HCT116 (cell line): ENCODE results near the gene FAM184A. TPM values are rescaled to one million over a fixed set of nuclear protein-coding genes. Genes with fewer than 3 reads are reported as not detected.

Source experiments
- ATAC-seq: fragments of 200-7000 bp; cut with Tn5 transposase; 2 replicates; pipeline ENCODE4 v1.9.1; 2020; ENCODE audit warnings: mild to moderate bottlenecking, moderate library complexity
- BruUV-seq: library from RNA; stranded (reverse); fragments of 400-500 nt; replicated peaks from 2 replicates; lab custom pipeline; 2021; lab: Mats Ljungman, UMichigan
- CTCF ChIA-PET: fragments of 300-600 bp; sonication (Branson Sonifier 250); formaldehyde crosslinking; loops from one replicate; lab custom pipeline; 2021; ENCODE audit warnings: antibody characterized with exemption; lab: Charles Lee
- POLR2A ChIA-PET: fragments of 300-600, 350-600 bp; sonication (Branson Sonifier 250); formaldehyde crosslinking; loops from one replicate; lab custom pipeline; 2021; ENCODE audit warnings: antibody characterized with exemption; lab: Charles Lee
- RAD21 ChIA-PET, 2 experiments: fragments of 300-600 bp; sonication (Branson Sonifier 250); formaldehyde crosslinking; loops; one replicate each; lab custom pipeline; 2023; ENCODE audit warnings: low total read pairs in 2 of 2; ENCODE audit not compliant: uncharacterized antibody in 2 of 2, unreplicated experiment in 2 of 2, low non-redundant PET in 1 of 2; lab: Charles Lee
- DNase-seq: peaks from one replicate; pipeline ENCODE4 v3.0.0-alpha.2; 2010; ENCODE audit warnings: low read depth, low spot score
- H2AFZ ChIP-seq: fragments of 200-600 bp; shearing (Covaris generic), sonication (generic); 2 replicates; pipeline ENCODE4 v1.6.1; 2017; ENCODE audit warnings: low read depth, mixed run types, mixed read lengths, antibody characterized with exemption, low read length; ENCODE audit not compliant: poor library complexity, severe bottlenecking
- H3K27ac ChIP-seq: 2 replicates; pipeline ENCODE4 v1.5.1; 2012; ENCODE audit warnings: low read depth, low read length
- H3K27me3 ChIP-seq: fragments of 200-600 bp; sonication (generic); 2 replicates; pipeline ENCODE4 v1.6.1; 2016; ENCODE audit warnings: mixed run types, low read length, mixed read lengths; ENCODE audit not compliant: insufficient read depth
- H3K36me3 ChIP-seq, 2 experiments: fragments of 200-500 bp in 1 of 2; fragments of 200-600 bp in 1 of 2; sonication (Bioruptor generic) in 1 of 2; sonication (generic) in 1 of 2; 2 replicates each; pipeline versions ENCODE4 v1.5.1 to v1.6.1; 2014 to 2016; ENCODE audit warnings: low read length in 2 of 2, inconsistent platforms in 1 of 2, mixed read lengths in 1 of 2, mixed run types in 1 of 2; ENCODE audit not compliant: insufficient read depth in 2 of 2, control insufficient read depth in 1 of 2
- H3K4me1 ChIP-seq, 2 experiments: fragments of 200-600 bp in 1 of 2; sonication (generic) in 1 of 2; 2 replicates each; pipeline versions ENCODE4 v1.5.1 to v1.6.1; 2012 to 2017; ENCODE audit warnings: low read length in 2 of 2, inconsistent platforms in 1 of 2, mild to moderate bottlenecking in 1 of 2, mixed read lengths in 1 of 2, mixed run types in 1 of 2, moderate library complexity in 1 of 2; ENCODE audit not compliant: insufficient read depth in 2 of 2, control insufficient read depth in 1 of 2
- H3K4me2 ChIP-seq: fragments of 200-600 bp; sonication (generic); 2 replicates; pipeline ENCODE4 v1.6.1; 2017; ENCODE audit warnings: mixed run types, low read length, mixed read lengths
- H3K4me3 ChIP-seq, 2 experiments: fragments of 200-600 bp in 1 of 2; sonication (generic) in 1 of 2; replicated peaks in 1 of 2; 2 replicates each; pipeline ENCODE4 v1.5.1; 2011 to 2016; ENCODE audit warnings: low read length in 2 of 2, control low read depth in 1 of 2, low read depth in 1 of 2, mild to moderate bottlenecking in 1 of 2, mixed read lengths in 1 of 2, mixed run types in 1 of 2
- H3K79me2 ChIP-seq: fragments of 200-600 bp; sonication (generic); 2 replicates; pipeline ENCODE4 v1.6.1; 2017; ENCODE audit warnings: mild to moderate bottlenecking, mixed run types, low read length, moderate library complexity, mixed read lengths; ENCODE audit not compliant: insufficient read depth
- H3K9ac ChIP-seq: fragments of 200-600 bp; sonication (generic); 2 replicates; pipeline ENCODE4 v1.6.1; 2016; ENCODE audit warnings: low read length, mixed read lengths
- H3K9me2 ChIP-seq: fragments of 200-600 bp; sonication (generic), shearing (Covaris generic); 2 replicates; pipeline ENCODE4 v1.6.1; 2017; ENCODE audit warnings: mixed run types, mild to moderate bottlenecking, moderate library complexity; ENCODE audit not compliant: insufficient read depth
- H3K9me3 ChIP-seq, 2 experiments: fragments of 200-500 bp in 1 of 2; fragments of 200-600 bp in 1 of 2; sonication (Bioruptor generic) in 1 of 2; sonication (generic) in 1 of 2; 2 replicates each; pipeline ENCODE4 v1.6.1; 2014 to 2017; ENCODE audit warnings: low read length in 2 of 2, mixed read lengths in 2 of 2, inconsistent platforms in 1 of 2, low read depth in 1 of 2, mild to moderate bottlenecking in 1 of 2, mixed run types in 1 of 2, moderate library complexity in 1 of 2; ENCODE audit not compliant: control insufficient read depth in 1 of 2, insufficient read depth in 1 of 2
- H4K20me1 ChIP-seq: fragments of 200-600 bp; sonication (generic), shearing (Covaris generic); 2 replicates; pipeline ENCODE4 v1.6.1; 2017; ENCODE audit warnings: mixed run types, mild to moderate bottlenecking, moderate library complexity; ENCODE audit not compliant: insufficient read depth
- CBX3 ChIP-seq: IDR thresholded peaks from 2 replicates; pipeline ENCODE4 v1.6.1; 2012; ENCODE audit warnings: low read depth
- CEBPB ChIP-seq: IDR thresholded peaks from 2 replicates; pipeline ENCODE4 v1.6.1; 2012; ENCODE audit warnings: low read depth
- EZH2phosphoT487 ChIP-seq: fragments of 200-600 bp; IDR thresholded peaks from 2 replicates; pipeline ENCODE4 v1.6.1; 2018; ENCODE audit warnings: antibody characterized with exemption, borderline replicate concordance
- FOSL1 ChIP-seq: IDR thresholded peaks from 2 replicates; pipeline ENCODE4 v1.6.1; 2012; ENCODE audit warnings: low read depth
- JUND ChIP-seq: IDR thresholded peaks from 2 replicates; pipeline ENCODE4 v1.6.1; 2012
- MAX ChIP-seq: IDR thresholded peaks from 2 replicates; pipeline ENCODE4 v1.6.1; 2012
- POLR2AphosphoS5 ChIP-seq: IDR thresholded peaks from 2 replicates; pipeline ENCODE4 v1.6.1; 2011; ENCODE audit warnings: mild to moderate bottlenecking, low read depth, low read length, moderate library complexity
- SP1 ChIP-seq: IDR thresholded peaks from 2 replicates; pipeline ENCODE4 v1.6.1; 2012; ENCODE audit warnings: low read depth
- SRF ChIP-seq: IDR thresholded peaks from 2 replicates; pipeline ENCODE4 v1.6.1; 2012; ENCODE audit warnings: low read depth
- TCF7L2 ChIP-seq: IDR thresholded peaks from 2 replicates; pipeline ENCODE4 v1.7.0; 2011; ENCODE audit warnings: borderline replicate concordance, inconsistent platforms; ENCODE audit not compliant: insufficient read depth, insufficient read length; ENCODE audit errors: extremely low read depth
- YY1 ChIP-seq: IDR thresholded peaks from 2 replicates; pipeline ENCODE4 v1.6.1; 2011; ENCODE audit warnings: low read length, low read depth, moderate library complexity, mild to moderate bottlenecking; ENCODE audit not compliant: insufficient replicate concordance; ENCODE audit errors: extremely low read depth
- ZNF274 ChIP-seq: fragments of 200-500 bp; sonication (Bioruptor generic); IDR thresholded peaks from 2 replicates; pipeline ENCODE4 v1.6.1; 2014; ENCODE audit warnings: mild to moderate bottlenecking, low read depth, low read length, inconsistent platforms
- intact Hi-C: fragments of 100-400 bp; cut with micrococcal nuclease; formaldehyde crosslinking; loops from 2 replicates; pipeline ENCODE4 v1.10.0; 2022
- total RNA-seq: library from RNA; stranded (reverse); gene quantifications from one replicate; pipeline ENCODE4 v1.2.1, GENCODE V29; 2021; ENCODE audit not compliant: unreplicated experiment
- TF ChIP-seq, protein P1 (sequence below): IDR thresholded peaks from 2 replicates; pipeline ENCODE4 v1.6.1; 2011; ENCODE audit warnings: mild to moderate bottlenecking, low read length, moderate library complexity; ENCODE audit not compliant: insufficient replicate concordance; ENCODE audit errors: extremely low read depth
- TF ChIP-seq, protein P2 (sequence below): IDR thresholded peaks from 2 replicates; pipeline ENCODE4 v1.6.1; 2012; ENCODE audit warnings: low read depth

The FAM184A gene
- total RNA-seq, 1 experiment from 2014 or later: 2.4 TPM

GRCh38 chr6:119032428-119032827 lies 46.0 kb downstream of the FAM184A start:
- Histone ChIP-seq H3K4me1 (no peaks in the 10 kb centered on the region), H3K4me3 (no peak overlapping the region), H2AFZ (no peak overlapping the region), H4K20me1 (no peaks in the 10 kb centered on the region), H3K79me2 (no peaks in the 10 kb centered on the region), H3K9me2 (no peaks in the 10 kb centered on the region), H3K4me2 (no peak overlapping the region), H3K9me3 (no peaks in the 10 kb centered on the region), H3K9ac (no peak overlapping the region), H3K27ac (no peak overlapping the region), H3K27me3 (no peaks in the 10 kb centered on the region), H3K36me3 (no peaks in the 10 kb centered on the region)
- ATAC-seq: no peak
- ChIA-PET CTCF (no interaction called here), RAD21 (no interaction called here), POLR2A (no interaction called here)
- DNase-seq: no peak
- BruUV-seq: no TSS peak
- intact Hi-C loops: no loop called here
- TF ChIP-seq TCF7L2 (no peak), CBX3 (no peak), FOSL1 (no peak), SRF (no peak), MAX (no peak), ZNF274 (no peak), JUND (no peak), CEBPB (no peak), EZH2phosphoT487 (no peak), YY1 (no peak), SP1 (no peak), POLR2AphosphoS5 (no peak)
- TF ChIP-seq, protein P1, sequence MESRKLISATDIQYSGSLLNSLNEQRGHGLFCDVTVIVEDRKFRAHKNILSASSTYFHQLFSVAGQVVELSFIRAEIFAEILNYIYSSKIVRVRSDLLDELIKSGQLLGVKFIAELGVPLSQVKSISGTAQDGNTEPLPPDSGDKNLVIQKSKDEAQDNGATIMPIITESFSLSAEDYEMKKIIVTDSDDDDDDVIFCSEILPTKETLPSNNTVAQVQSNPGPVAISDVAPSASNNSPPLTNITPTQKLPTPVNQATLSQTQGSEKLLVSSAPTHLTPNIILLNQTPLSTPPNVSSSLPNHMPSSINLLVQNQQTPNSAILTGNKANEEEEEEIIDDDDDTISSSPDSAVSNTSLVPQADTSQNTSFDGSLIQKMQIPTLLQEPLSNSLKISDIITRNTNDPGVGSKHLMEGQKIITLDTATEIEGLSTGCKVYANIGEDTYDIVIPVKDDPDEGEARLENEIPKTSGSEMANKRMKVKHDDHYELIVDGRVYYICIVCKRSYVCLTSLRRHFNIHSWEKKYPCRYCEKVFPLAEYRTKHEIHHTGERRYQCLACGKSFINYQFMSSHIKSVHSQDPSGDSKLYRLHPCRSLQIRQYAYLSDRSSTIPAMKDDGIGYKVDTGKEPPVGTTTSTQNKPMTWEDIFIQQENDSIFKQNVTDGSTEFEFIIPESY: no peak
- TF ChIP-seq, protein P2, sequence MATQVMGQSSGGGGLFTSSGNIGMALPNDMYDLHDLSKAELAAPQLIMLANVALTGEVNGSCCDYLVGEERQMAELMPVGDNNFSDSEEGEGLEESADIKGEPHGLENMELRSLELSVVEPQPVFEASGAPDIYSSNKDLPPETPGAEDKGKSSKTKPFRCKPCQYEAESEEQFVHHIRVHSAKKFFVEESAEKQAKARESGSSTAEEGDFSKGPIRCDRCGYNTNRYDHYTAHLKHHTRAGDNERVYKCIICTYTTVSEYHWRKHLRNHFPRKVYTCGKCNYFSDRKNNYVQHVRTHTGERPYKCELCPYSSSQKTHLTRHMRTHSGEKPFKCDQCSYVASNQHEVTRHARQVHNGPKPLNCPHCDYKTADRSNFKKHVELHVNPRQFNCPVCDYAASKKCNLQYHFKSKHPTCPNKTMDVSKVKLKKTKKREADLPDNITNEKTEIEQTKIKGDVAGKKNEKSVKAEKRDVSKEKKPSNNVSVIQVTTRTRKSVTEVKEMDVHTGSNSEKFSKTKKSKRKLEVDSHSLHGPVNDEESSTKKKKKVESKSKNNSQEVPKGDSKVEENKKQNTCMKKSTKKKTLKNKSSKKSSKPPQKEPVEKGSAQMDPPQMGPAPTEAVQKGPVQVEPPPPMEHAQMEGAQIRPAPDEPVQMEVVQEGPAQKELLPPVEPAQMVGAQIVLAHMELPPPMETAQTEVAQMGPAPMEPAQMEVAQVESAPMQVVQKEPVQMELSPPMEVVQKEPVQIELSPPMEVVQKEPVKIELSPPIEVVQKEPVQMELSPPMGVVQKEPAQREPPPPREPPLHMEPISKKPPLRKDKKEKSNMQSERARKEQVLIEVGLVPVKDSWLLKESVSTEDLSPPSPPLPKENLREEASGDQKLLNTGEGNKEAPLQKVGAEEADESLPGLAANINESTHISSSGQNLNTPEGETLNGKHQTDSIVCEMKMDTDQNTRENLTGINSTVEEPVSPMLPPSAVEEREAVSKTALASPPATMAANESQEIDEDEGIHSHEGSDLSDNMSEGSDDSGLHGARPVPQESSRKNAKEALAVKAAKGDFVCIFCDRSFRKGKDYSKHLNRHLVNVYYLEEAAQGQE: no peak
- TF ChIP-seq, all 23 proteins: peak for 0
